Ishikawa (cell line): ENCODE measurements around the gene DHX35.

Experiments used
- CEBPB ChIP-seq: IDR thresholded peaks from 2 replicates; pipeline ENCODE4 v1.6.1; 2012
- CREB1 ChIP-seq: IDR thresholded peaks from 2 replicates; pipeline ENCODE4 v1.6.1; 2012; ENCODE audit warnings: low read depth
- EGR1 ChIP-seq: IDR thresholded peaks from 2 replicates; pipeline ENCODE4 v1.6.1; 2012
- EP300 ChIP-seq: IDR thresholded peaks from 2 replicates; pipeline ENCODE4 v1.6.1; 2012; ENCODE audit warnings: borderline replicate concordance
- FOXM1 ChIP-seq: IDR thresholded peaks from 2 replicates; pipeline ENCODE4 v1.6.1; 2012; ENCODE audit warnings: low read depth, borderline replicate concordance
- RAD21 ChIP-seq: IDR thresholded peaks from 2 replicates; pipeline ENCODE4 v1.6.1; 2012; ENCODE audit warnings: low read depth
- TAF1 ChIP-seq: IDR thresholded peaks from 2 replicates; pipeline ENCODE4 v1.6.1; 2012; ENCODE audit warnings: low read depth, mild to moderate bottlenecking
- TEAD4 ChIP-seq: IDR thresholded peaks from 2 replicates; pipeline ENCODE4 v1.6.1; 2012
- YY1 ChIP-seq: IDR thresholded peaks from 2 replicates; pipeline ENCODE4 v1.6.1; 2012; ENCODE audit warnings: low read depth
- TF ChIP-seq, protein P1 (sequence below): IDR thresholded peaks from 2 replicates; pipeline ENCODE4 v1.6.1; 2012
- TF ChIP-seq, protein P2 (sequence below): IDR thresholded peaks from 2 replicates; pipeline ENCODE4 v1.6.1; 2012
- TF ChIP-seq, protein P3 (sequence below): IDR thresholded peaks from 2 replicates; pipeline ENCODE4 v1.6.1; 2012; ENCODE audit warnings: low read depth, mild to moderate bottlenecking

DNA sequence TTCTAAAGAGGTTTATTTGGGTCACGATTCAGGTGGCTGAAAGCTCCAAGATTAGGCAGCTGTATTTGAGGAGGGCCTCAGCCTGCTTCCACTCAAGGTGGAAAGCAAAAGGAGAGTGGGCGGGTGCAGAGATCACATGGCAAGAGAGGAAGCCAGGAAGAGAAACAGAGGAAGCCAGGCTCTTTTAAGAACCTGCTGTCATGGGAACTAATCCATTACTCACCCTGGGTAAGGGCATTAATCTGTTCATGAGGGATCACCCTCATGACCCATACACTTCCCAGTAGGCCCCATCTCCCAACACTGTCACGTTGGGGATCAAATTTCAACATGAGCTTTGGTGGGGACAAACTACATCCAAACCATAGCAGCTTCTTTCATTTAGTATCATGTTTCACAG is 53.9 kb downstream of the DHX35 start:
- no peak for TF ChIP-seq RAD21
- TF ChIP-seq, protein P1, sequence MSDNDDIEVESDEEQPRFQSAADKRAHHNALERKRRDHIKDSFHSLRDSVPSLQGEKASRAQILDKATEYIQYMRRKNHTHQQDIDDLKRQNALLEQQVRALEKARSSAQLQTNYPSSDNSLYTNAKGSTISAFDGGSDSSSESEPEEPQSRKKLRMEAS: no peak
- no peak for TF ChIP-seq EP300
- no peak for TF ChIP-seq CREB1
- TF ChIP-seq, protein P2, sequence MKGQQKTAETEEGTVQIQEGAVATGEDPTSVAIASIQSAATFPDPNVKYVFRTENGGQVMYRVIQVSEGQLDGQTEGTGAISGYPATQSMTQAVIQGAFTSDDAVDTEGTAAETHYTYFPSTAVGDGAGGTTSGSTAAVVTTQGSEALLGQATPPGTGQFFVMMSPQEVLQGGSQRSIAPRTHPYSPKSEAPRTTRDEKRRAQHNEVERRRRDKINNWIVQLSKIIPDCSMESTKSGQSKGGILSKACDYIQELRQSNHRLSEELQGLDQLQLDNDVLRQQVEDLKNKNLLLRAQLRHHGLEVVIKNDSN: no peak
- no peak for TF ChIP-seq TAF1
- TF ChIP-seq FOXM1: no peak
- no peak for TF ChIP-seq YY1
- TF ChIP-seq EGR1: no peak
- no peak for TF ChIP-seq CEBPB
- no peak for TF ChIP-seq TEAD4
- TF ChIP-seq, protein P3, sequence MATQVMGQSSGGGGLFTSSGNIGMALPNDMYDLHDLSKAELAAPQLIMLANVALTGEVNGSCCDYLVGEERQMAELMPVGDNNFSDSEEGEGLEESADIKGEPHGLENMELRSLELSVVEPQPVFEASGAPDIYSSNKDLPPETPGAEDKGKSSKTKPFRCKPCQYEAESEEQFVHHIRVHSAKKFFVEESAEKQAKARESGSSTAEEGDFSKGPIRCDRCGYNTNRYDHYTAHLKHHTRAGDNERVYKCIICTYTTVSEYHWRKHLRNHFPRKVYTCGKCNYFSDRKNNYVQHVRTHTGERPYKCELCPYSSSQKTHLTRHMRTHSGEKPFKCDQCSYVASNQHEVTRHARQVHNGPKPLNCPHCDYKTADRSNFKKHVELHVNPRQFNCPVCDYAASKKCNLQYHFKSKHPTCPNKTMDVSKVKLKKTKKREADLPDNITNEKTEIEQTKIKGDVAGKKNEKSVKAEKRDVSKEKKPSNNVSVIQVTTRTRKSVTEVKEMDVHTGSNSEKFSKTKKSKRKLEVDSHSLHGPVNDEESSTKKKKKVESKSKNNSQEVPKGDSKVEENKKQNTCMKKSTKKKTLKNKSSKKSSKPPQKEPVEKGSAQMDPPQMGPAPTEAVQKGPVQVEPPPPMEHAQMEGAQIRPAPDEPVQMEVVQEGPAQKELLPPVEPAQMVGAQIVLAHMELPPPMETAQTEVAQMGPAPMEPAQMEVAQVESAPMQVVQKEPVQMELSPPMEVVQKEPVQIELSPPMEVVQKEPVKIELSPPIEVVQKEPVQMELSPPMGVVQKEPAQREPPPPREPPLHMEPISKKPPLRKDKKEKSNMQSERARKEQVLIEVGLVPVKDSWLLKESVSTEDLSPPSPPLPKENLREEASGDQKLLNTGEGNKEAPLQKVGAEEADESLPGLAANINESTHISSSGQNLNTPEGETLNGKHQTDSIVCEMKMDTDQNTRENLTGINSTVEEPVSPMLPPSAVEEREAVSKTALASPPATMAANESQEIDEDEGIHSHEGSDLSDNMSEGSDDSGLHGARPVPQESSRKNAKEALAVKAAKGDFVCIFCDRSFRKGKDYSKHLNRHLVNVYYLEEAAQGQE: no peak
